AG04450 (cell line): Measurements from ENCODE around the gene FMR1NB. TPM values are rescaled to one million over a fixed set of nuclear protein-coding genes. Genes with fewer than 3 reads are reported as not detected.

Experiments
- CTCF ChIA-PET: fragments of 300-600, 350-600 bp; formaldehyde crosslinking; extraction: SDS; loops from one replicate; lab custom pipeline; 2022; ENCODE audit warnings: antibody characterized with exemption, inconsistent platforms; lab: Charles Lee
- POLR2A ChIA-PET: fragments of 350-600 bp; formaldehyde crosslinking; extraction: SDS; loops from one replicate; lab custom pipeline; 2021; ENCODE audit warnings: antibody characterized with exemption, inconsistent platforms; lab: Yijun Ruan, JAX
- DNase-seq: peaks from one replicate; pipeline ENCODE4 v3.0.0-alpha.2; 2011; ENCODE audit warnings: low read depth, low spot score
- H3K27ac ChIP-seq: one replicate; pipeline ENCODE4 v1.5.1; 2012; ENCODE audit warnings: low read depth, low read length, control low read depth
- H3K27me3 ChIP-seq: one replicate; pipeline ENCODE4 v1.6.0; 2012; ENCODE audit warnings: low read length; ENCODE audit not compliant: control insufficient read depth, insufficient read depth
- H3K4me3 ChIP-seq: 2 replicates; pipeline ENCODE4 v1.5.1; 2011; ENCODE audit warnings: mild to moderate bottlenecking, low read depth, low read length, control low read depth
- H3K9me3 ChIP-seq: 2 replicates; pipeline ENCODE4 v1.5.1; 2012; ENCODE audit warnings: low read length; ENCODE audit not compliant: control insufficient read depth, insufficient read depth
- polyA plus RNA-seq: library from polyadenylated mRNA; depleted of rRNA; stranded (reverse); fragments of >200 nt; gene quantifications from 2 replicates; pipeline ENCODE4 v1.2.3, GENCODE V29; 2011
- TF ChIP-seq, protein P1 (sequence below): IDR thresholded peaks from 2 replicates; pipeline ENCODE4 v1.5.1; 2011; ENCODE audit warnings: low read depth, low read length, control low read depth, inconsistent platforms

The FMR1NB gene
- polyA plus RNA-seq, 1 experiment, result not detected

GRCh38 chrX:147962476-147962875 lies 18.7 kb upstream of the FMR1NB start:
- H3K4me3 ChIP-seq, result no peak overlapping the region
- no peak overlapping the region for H3K27ac ChIP-seq
- ChIA-PET CTCF (no interaction called here), POLR2A (no interaction called here)
- TF ChIP-seq, protein P1, sequence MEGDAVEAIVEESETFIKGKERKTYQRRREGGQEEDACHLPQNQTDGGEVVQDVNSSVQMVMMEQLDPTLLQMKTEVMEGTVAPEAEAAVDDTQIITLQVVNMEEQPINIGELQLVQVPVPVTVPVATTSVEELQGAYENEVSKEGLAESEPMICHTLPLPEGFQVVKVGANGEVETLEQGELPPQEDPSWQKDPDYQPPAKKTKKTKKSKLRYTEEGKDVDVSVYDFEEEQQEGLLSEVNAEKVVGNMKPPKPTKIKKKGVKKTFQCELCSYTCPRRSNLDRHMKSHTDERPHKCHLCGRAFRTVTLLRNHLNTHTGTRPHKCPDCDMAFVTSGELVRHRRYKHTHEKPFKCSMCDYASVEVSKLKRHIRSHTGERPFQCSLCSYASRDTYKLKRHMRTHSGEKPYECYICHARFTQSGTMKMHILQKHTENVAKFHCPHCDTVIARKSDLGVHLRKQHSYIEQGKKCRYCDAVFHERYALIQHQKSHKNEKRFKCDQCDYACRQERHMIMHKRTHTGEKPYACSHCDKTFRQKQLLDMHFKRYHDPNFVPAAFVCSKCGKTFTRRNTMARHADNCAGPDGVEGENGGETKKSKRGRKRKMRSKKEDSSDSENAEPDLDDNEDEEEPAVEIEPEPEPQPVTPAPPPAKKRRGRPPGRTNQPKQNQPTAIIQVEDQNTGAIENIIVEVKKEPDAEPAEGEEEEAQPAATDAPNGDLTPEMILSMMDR, result no peak
- H3K9me3 ChIP-seq, result no peaks in the 10 kb centered on the region
- no peak for DNase-seq
- H3K27me3 ChIP-seq, result no peaks in the 10 kb centered on the region

DNA sequence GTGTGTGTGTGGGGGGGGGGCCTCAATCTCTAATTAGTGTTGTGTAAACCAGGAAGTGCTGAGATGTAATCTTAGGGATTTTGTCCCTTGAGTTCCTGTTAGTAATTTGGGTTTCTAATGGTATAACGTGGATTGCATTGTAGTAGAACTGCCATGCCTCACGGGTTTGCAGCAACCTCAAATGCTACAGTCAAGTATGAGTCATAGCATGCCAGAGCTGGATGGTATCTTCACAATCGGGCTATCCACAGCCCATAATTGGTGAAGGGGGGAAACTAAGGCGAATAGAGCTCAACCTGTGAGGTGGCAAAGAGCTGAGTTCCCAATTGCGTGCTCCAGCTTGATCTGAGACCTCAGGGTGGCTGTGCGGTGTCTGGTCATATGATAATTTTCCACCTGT lies 2.2 kb upstream of the FMR1NB start:
- no peak overlapping the region for H3K27ac ChIP-seq
- ChIA-PET POLR2A (no interaction called here), CTCF (no interaction called here)
- H3K4me3 ChIP-seq, result no peak overlapping the region
- no peak for DNase-seq
- peaks cover 5% of the 10 kb centered on the region; the same call in 1 of the 2 replicates for H3K9me3 ChIP-seq
- no peaks in the 10 kb centered on the region for H3K27me3 ChIP-seq
- TF ChIP-seq, protein P1, result no peak

- ChIA-PET CTCF (no interaction called here), POLR2A (no interaction called here)
- no peaks in the 10 kb centered on the region for H3K27me3 ChIP-seq
- no peak for DNase-seq
- H3K27ac ChIP-seq, result no peak overlapping the region
- TF ChIP-seq, protein P1, result no peak
- H3K4me3 ChIP-seq, result no peak overlapping the region
- H3K9me3 ChIP-seq, result no peaks in the 10 kb centered on the region
These were observed 39.2 kb downstream of the FMR1NB start for GRCh38 chrX:148020329-148020728.

DNA sequence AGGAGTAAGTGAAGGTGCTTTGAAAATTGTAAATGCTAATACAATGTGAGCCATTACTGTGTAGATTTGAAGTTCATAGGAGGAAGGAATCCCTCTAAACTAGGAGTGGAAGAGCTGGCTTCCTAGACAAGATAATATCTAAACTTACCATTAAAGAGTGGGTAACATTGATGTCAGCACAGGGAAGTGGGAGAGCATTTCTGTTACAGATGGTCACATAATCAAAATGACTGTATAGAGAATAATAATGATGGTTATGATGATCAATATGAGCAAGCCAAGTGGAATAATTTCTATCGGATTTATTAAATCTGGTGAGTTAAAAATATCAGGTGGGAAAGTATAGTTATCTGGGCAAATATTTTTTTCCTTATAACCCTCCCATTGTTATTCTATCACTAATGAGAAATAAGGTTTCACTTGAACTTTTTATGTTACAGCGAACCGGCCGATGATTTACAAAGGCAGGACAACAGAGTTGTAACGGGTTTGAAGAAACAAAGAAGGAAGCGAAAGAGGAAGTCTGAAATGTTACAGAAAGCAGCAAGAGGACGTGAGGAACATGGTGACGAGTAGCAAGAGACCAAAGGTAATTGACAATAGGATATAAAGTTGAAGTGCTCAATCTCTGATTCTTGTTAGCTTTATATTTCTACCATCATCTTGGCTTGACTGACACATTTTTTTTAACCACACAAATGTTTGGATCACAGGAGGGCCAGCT lies 43.5 kb downstream of the FMR1NB start:
- ChIA-PET POLR2A (no interaction called here), CTCF (no interaction called here)
- no peaks in the 10 kb centered on the region for H3K27me3 ChIP-seq
- no peak overlapping the region for H3K4me3 ChIP-seq
- no peak overlapping the region for H3K27ac ChIP-seq
- DNase-seq, result no peak
- TF ChIP-seq, protein P1, result no peak
- H3K9me3 ChIP-seq, result no peaks in the 10 kb centered on the region

DNA sequence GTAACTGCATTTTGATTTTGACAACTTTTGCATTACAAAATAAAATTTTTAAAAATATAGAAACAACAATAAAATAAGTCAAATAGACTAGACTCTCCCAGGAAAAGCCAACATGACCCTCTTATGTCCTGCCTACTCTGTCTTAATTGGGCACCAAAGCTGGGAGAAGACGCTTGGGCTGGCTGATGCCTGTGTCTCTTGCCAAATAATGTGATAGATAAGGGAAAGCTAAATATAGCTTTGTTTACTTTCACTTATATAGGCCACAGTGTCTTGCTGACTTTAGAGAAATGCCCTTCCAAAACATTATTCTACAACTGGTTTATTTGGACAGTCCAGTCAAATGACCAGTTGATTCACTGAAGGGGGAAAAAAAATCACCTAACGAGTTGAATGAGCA lies 54.2 kb downstream of the FMR1NB start:
- Histone ChIP-seq H3K4me3 (no peak overlapping the region), H3K27ac (no peak overlapping the region), H3K9me3 (no peaks in the 10 kb centered on the region), H3K27me3 (no peaks in the 10 kb centered on the region)
- no peak for DNase-seq
- TF ChIP-seq, protein P1, result no peak
- ChIA-PET CTCF (no interaction called here), POLR2A (no interaction called here)
